Tibial nerve (tissue), 4 donors: ENCODE results near the gene LIPG.

Experiments used
- CTCF ChIP-seq, 5 experiments: fragments of 200-600 bp in 3 of 5; fragments of 450-650 bp in 2 of 5; sonication (generic) in 3 of 5; IDR thresholded peaks; one replicate each; pipeline ENCODE4 v1.5.1; 2016 to 2019; ENCODE audit warnings: antibody characterized with exemption in 5 of 5, mild to moderate bottlenecking in 3 of 5, moderate library complexity in 2 of 5
- EP300 ChIP-seq, 2 donors: sonication (generic); formaldehyde crosslinking; IDR thresholded peaks; one replicate each; pipeline ENCODE4 v1.6.1; 2017; ENCODE audit warnings: antibody characterized with exemption in 2 of 2, mild to moderate bottlenecking in 1 of 2
- POLR2A ChIP-seq, 2 donors: fragments of 450-650 bp; IDR thresholded peaks; one replicate each; pipeline ENCODE4 v1.6.1; 2017; ENCODE audit warnings: antibody characterized with exemption in 2 of 2, mild to moderate bottlenecking in 2 of 2, moderate library complexity in 2 of 2

- TF ChIP-seq CTCF (IDR thresholded peaks at IDR 0.05): no peak
- no peak for TF ChIP-seq POLR2A (IDR thresholded peaks at IDR 0.05)
- TF ChIP-seq EP300 (IDR thresholded peaks at IDR 0.05): no peak
Measured at GRCh38 chr18:49565612-49566011, 3.8 kb downstream of the LIPG start.
